SK-N-SH (cell line): ENCODE measurements around the gene CAPRIN2. TPM values are rescaled to one million over a fixed set of nuclear protein-coding genes. Genes with fewer than 3 reads are reported as not detected.

Experiments used
- CTCF ChIA-PET: fragments of 300-600, 350-600 bp; formaldehyde crosslinking; extraction: SDS; loops from one replicate; lab custom pipeline; 2021; lab: Yijun Ruan, JAX
- POLR2A ChIA-PET: fragments of 350-600 bp; sonication (Branson Sonifier 250); formaldehyde crosslinking; extraction: SDS; loops from one replicate; lab custom pipeline; 2020; ENCODE audit warnings: antibody characterized with exemption, inconsistent platforms; lab: Yijun Ruan, JAX
- DNase-seq: peaks from one replicate; pipeline ENCODE4 v3.0.0; 2012
- H2AFZ ChIP-seq: fragments of 200-600 bp; sonication (generic); 2 replicates; pipeline ENCODE4 v1.8.1; 2016; ENCODE audit warnings: antibody characterized with exemption, mild to moderate bottlenecking, low read depth
- H3F3A ChIP-seq: fragments of 200-600 bp; sonication (generic); replicated peaks from 2 replicates; pipeline ENCODE3; 2016; ENCODE audit warnings: antibody characterized with exemption, mild to moderate bottlenecking; ENCODE audit not compliant: insufficient read depth
- H3K27ac ChIP-seq, 2 experiments: fragments of 200-500 bp in 1 of 2; fragments of 200-600 bp in 1 of 2; sonication (Bioruptor generic) in 1 of 2; sonication (generic), shearing (Covaris generic) in 1 of 2; 2 replicates each; pipeline versions ENCODE4 v1.5.1 to v1.6.1; 2014 to 2016; ENCODE audit warnings: low read depth in 2 of 2, inconsistent platforms in 1 of 2, low read length in 1 of 2, mild to moderate bottlenecking in 1 of 2, mixed read lengths in 1 of 2
- H3K27me3 ChIP-seq: fragments of 200-600 bp; sonication (generic), shearing (Covaris generic); 2 replicates; pipeline ENCODE4 v1.6.1; 2016; ENCODE audit warnings: mixed run types; ENCODE audit not compliant: insufficient read depth
- H3K36me3 ChIP-seq, 2 experiments: fragments of 200-500 bp in 1 of 2; fragments of 200-600 bp in 1 of 2; sonication (Bioruptor generic) in 1 of 2; sonication (generic) in 1 of 2; replicated peaks in 1 of 2; 2 replicates each; pipeline versions ENCODE3 to v1.5.1; 2014 to 2016; ENCODE audit warnings: low read length in 1 of 2, mild to moderate bottlenecking in 1 of 2; ENCODE audit not compliant: insufficient read depth in 2 of 2, control insufficient read depth in 1 of 2
- H3K4me1 ChIP-seq, 2 experiments: fragments of 200-500 bp in 1 of 2; fragments of 200-600 bp in 1 of 2; sonication (Bioruptor generic) in 1 of 2; sonication (generic), shearing (Covaris generic) in 1 of 2; 2 replicates each; pipeline versions ENCODE4 v1.5.1 to v1.6.1; 2014 to 2016; ENCODE audit warnings: low read depth in 1 of 2, low read length in 1 of 2, mixed run types in 1 of 2; ENCODE audit not compliant: insufficient read depth in 2 of 2, control insufficient read depth in 1 of 2
- H3K4me2 ChIP-seq: fragments of 200-600 bp; sonication (generic), shearing (Covaris generic); 2 replicates; pipeline ENCODE4 v1.6.1; 2017; ENCODE audit warnings: mixed run types
- H3K4me3 ChIP-seq, 2 experiments: fragments of 200-500 bp in 1 of 2; fragments of 200-600 bp in 1 of 2; sonication (Bioruptor generic) in 1 of 2; sonication (generic), shearing (Covaris generic) in 1 of 2; 2 replicates each; pipeline versions ENCODE4 v1.5.1 to v1.8.1; 2014 to 2016; ENCODE audit warnings: low read depth in 2 of 2, inconsistent platforms in 1 of 2, low read length in 1 of 2, mild to moderate bottlenecking in 1 of 2, mixed read lengths in 1 of 2, moderate library complexity in 1 of 2
- H3K79me2 ChIP-seq: fragments of 200-600 bp; sonication (generic); 2 replicates; pipeline ENCODE4 v1.8.1; 2017; ENCODE audit warnings: mild to moderate bottlenecking; ENCODE audit not compliant: insufficient read depth
- H3K9ac ChIP-seq: fragments of 200-600 bp; sonication (generic); 2 replicates; pipeline ENCODE4 v1.6.1; 2017; ENCODE audit warnings: mixed run types
- H3K9me2 ChIP-seq: fragments of 200-600 bp; sonication (generic); 2 replicates; pipeline ENCODE4 v1.6.1; 2017; ENCODE audit warnings: mixed run types
- H3K9me3 ChIP-seq: fragments of 200-600 bp; sonication (generic); 2 replicates; pipeline ENCODE4 v1.6.1; 2017; ENCODE audit warnings: mixed run types, mild to moderate bottlenecking, moderate library complexity
- H4K20me1 ChIP-seq: fragments of 200-600 bp; sonication (generic); 2 replicates; pipeline ENCODE4 v1.6.1; 2017; ENCODE audit warnings: mild to moderate bottlenecking, mixed run types; ENCODE audit not compliant: insufficient read depth
- ELF1 ChIP-seq: IDR thresholded peaks from 2 replicates; pipeline ENCODE4 v1.4.0; 2012
- EZH2phosphoT487 ChIP-seq: fragments of 200-600 bp; sonication (generic); IDR thresholded peaks from 2 replicates; pipeline ENCODE4 v1.6.1; 2017; ENCODE audit warnings: low read depth, mixed run types, mild to moderate bottlenecking, antibody characterized with exemption, moderate library complexity, borderline replicate concordance
- FOSL2 ChIP-seq: IDR thresholded peaks from 2 replicates; pipeline ENCODE4 v1.4.0; 2012; ENCODE audit warnings: low read depth, mild to moderate bottlenecking, moderate library complexity, borderline replicate concordance
- FOXM1 ChIP-seq: IDR thresholded peaks from 2 replicates; pipeline ENCODE4 v1.4.0; 2012; ENCODE audit warnings: low read depth, mild to moderate bottlenecking
- GABPA ChIP-seq: IDR thresholded peaks from 2 replicates; pipeline ENCODE4 v1.4.0; 2012; ENCODE audit warnings: low read depth, mild to moderate bottlenecking
- MEF2A ChIP-seq: IDR thresholded peaks from 2 replicates; pipeline ENCODE4 v1.4.0; 2012; ENCODE audit warnings: low read depth, borderline replicate concordance
- MXI1 ChIP-seq: IDR thresholded peaks from 2 replicates; pipeline ENCODE4 v1.6.1; 2012; ENCODE audit warnings: mild to moderate bottlenecking, low read depth, low read length, improper control_type of control experiment
- NFIC ChIP-seq: IDR thresholded peaks from 2 replicates; pipeline ENCODE4 v1.4.0; 2012; ENCODE audit warnings: borderline replicate concordance
- RAD21 ChIP-seq: IDR thresholded peaks from 2 replicates; pipeline ENCODE4 v1.6.1; 2012; ENCODE audit warnings: mild to moderate bottlenecking, low read length
- RCOR1 ChIP-seq: fragments of 150-350 bp; IDR thresholded peaks from 2 replicates; pipeline ENCODE4 v1.6.1; 2017; ENCODE audit warnings: antibody characterized with exemption, low read length
- RXRA ChIP-seq: IDR thresholded peaks from 2 replicates; pipeline ENCODE4 v1.4.0; 2012; ENCODE audit warnings: low read depth, mild to moderate bottlenecking, borderline replicate concordance
- SIN3A ChIP-seq: IDR thresholded peaks from 2 replicates; pipeline ENCODE4 v1.6.1; 2012; ENCODE audit warnings: low read depth, mild to moderate bottlenecking, low read length, moderate library complexity, borderline replicate concordance
- TAF1 ChIP-seq: IDR thresholded peaks from 2 replicates; pipeline ENCODE4 v1.6.1; 2012; ENCODE audit warnings: low read depth, mild to moderate bottlenecking, low read length, moderate library complexity, borderline replicate concordance
- YY1 ChIP-seq: IDR thresholded peaks from 2 replicates; pipeline ENCODE4 v1.4.0; 2012; ENCODE audit warnings: low read depth, mild to moderate bottlenecking
- WGBS: methylation state at CpG from one replicate; pipeline ENCODE4 v1.1.6; 2017; ENCODE audit warnings: low lambda C conversion rate; 5-methylcytosine and 5-hydroxymethylcytosine counted together
- polyA plus RNA-seq, 3 experiments: library from polyadenylated mRNA; depleted of rRNA; stranded (reverse); fragments of >200 nt; gene quantifications; 2 replicates each; pipeline ENCODE4 v1.2.3, GENCODE V29; 2012
- TF ChIP-seq, protein P1 (sequence below): IDR thresholded peaks from 2 replicates; pipeline ENCODE4 v1.4.0; 2012; ENCODE audit warnings: low read depth, borderline replicate concordance
- TF ChIP-seq, protein P2 (sequence below): IDR thresholded peaks from 2 replicates; pipeline ENCODE4 v1.4.0; 2012; ENCODE audit warnings: low read depth

Gene CAPRIN2
- polyA plus RNA-seq, 1 of the 3 experiments (the other 2 are of a cell fraction) = 21.4 TPM

DNA sequence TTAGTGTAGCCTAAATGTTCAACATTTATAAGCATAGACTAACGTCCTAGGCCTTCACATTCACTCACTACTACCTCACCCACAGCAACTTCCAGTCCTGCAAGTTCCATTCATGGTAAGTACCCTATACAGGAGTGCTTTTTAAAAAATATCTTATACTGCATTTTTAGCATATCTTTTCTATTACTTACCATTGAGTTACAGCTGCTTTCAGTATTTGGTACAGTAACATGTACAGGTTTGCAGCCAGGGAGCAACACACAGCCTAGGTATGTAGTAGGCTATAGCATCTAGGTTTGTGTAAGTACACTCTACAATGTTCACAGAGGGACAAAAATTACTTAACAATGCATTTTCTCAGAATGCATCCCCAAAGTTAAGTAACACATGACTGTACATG is 76.5 kb downstream of the CAPRIN2 start:
- H3K27me3 ChIP-seq = no peaks in the 10 kb centered on the region
- POLR2A ChIA-PET = no interaction called here
- H3K27ac ChIP-seq = no peak overlapping the region
- DNase-seq = no peak
- H2AFZ ChIP-seq = no peak overlapping the region
- H3K9me3 ChIP-seq = no peaks in the 10 kb centered on the region
- WGBS = 89% methylated on average over 1 of the region's 1 CpG
- no peak overlapping the region for H3K4me3 ChIP-seq
- no peak overlapping the region for H3K4me2 ChIP-seq
- no peaks in the 10 kb centered on the region for H3F3A ChIP-seq
- no peaks in the 10 kb centered on the region for H3K4me1 ChIP-seq
- H3K9ac ChIP-seq = no peak overlapping the region
- H4K20me1 ChIP-seq = no peaks in the 10 kb centered on the region
- H3K36me3 ChIP-seq = peaks cover 61 to 75% of the 10 kb centered on the region in 2 experiments
- H3K79me2 ChIP-seq = no peaks in the 10 kb centered on the region
- CTCF ChIA-PET = no interaction called here
- no peak for TF ChIP-seq YY1
- TF ChIP-seq EZH2phosphoT487 = no peak
- no peak for TF ChIP-seq SIN3A
- TF ChIP-seq FOSL2 = no peak
- no peak for TF ChIP-seq MXI1
- TF ChIP-seq, protein P1, sequence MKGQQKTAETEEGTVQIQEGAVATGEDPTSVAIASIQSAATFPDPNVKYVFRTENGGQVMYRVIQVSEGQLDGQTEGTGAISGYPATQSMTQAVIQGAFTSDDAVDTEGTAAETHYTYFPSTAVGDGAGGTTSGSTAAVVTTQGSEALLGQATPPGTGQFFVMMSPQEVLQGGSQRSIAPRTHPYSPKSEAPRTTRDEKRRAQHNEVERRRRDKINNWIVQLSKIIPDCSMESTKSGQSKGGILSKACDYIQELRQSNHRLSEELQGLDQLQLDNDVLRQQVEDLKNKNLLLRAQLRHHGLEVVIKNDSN = no peak
- TF ChIP-seq, all 33 proteins: peak for 0
- no peaks in the 10 kb centered on the region for H3K9me2 ChIP-seq

DNA sequence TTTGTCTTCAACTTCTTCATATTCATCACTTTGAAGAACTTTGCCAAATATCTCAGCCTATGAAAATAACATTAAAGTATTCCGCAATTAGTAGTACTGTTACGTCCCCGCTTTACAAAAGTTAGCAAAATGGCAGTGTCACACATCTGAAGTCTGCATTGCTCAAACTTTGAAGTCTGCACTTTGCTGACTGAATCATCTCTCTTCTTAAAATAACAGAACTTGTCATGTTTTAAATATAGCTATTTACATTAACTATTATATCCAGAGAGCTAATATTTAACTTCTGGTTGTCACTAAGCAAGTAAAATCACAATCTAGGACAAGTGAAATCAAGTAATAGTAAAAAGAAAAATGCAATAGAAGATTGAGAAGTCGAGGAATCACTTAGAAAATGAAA is 93.5 kb downstream of the CAPRIN2 start:
- Histone ChIP-seq H3K36me3 (peaks cover 71 to 80% of the 10 kb centered on the region in 2 experiments), H3K4me1 (no peaks in the 10 kb centered on the region), H3K27ac (no peak overlapping the region), H3F3A (peaks cover 6% of the 10 kb centered on the region), H3K9ac (no peak overlapping the region), H3K4me3 (no peak overlapping the region), H3K9me2 (no peaks in the 10 kb centered on the region), H3K79me2 (no peaks in the 10 kb centered on the region; the same call in 1 of the 2 replicates), H4K20me1 (no peaks in the 10 kb centered on the region)
- ChIA-PET CTCF (no interaction called here), POLR2A (no interaction called here)
- 70% methylated on average over 4 of the region's 4 CpGs for WGBS
- no peak for DNase-seq
- no peak for TF ChIP-seq RCOR1
- TF ChIP-seq RXRA = no peak
- no peak for TF ChIP-seq FOXM1
- no peak for TF ChIP-seq ELF1
- TF ChIP-seq, protein P2, sequence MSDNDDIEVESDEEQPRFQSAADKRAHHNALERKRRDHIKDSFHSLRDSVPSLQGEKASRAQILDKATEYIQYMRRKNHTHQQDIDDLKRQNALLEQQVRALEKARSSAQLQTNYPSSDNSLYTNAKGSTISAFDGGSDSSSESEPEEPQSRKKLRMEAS = no peak
- TF ChIP-seq GABPA = no peak
- TF ChIP-seq RAD21 = no peak
- no peak for TF ChIP-seq TAF1
- no peak for TF ChIP-seq MEF2A
- no peak for TF ChIP-seq NFIC
- no peak for TF ChIP-seq MXI1
- TF ChIP-seq, all 33 proteins: peak for 0
- Histone ChIP-seq H3K9me3 (no peaks in the 10 kb centered on the region), H3K27me3 (no peaks in the 10 kb centered on the region), H3K4me2 (no peak overlapping the region), H2AFZ (no peak overlapping the region)

Other genes with a start within 250 kb of the CAPRIN2 start
- gene IPO8, start 59.1 kb downstream of the CAPRIN2 start, polyA plus RNA-seq (2012; rRNA removed) = 5.8 and 8.1 TPM in 2 replicates
- 6.4 and 6.6 TPM in 2 replicates for gene TSPAN11, start 171.8 kb upstream of the CAPRIN2 start, polyA plus RNA-seq (2012; rRNA removed)